ENCODE data around the gene ARHGAP23. TPM values are rescaled to one million over a fixed set of nuclear protein-coding genes. Genes with fewer than 3 reads are reported as not detected.

ARHGAP23 gene
- total and polyA plus RNA-seq, 8 donors, result 27.7 to 51.0 (median 39.7) TPM

- Histone ChIP-seq H3K27me3 (no peaks in the 10 kb centered on the region), H3K36me3 (no peaks in the 10 kb centered on the region), H3K9me3 (no peaks in the 10 kb centered on the region), H3K4me1 (peaks cover 0 to 52% of the 10 kb centered on the region in 2 donors), H3K4me3 (peak overlapping the region; percentile 88 to 90), H3K27ac (peak overlapping the region; percentile 78 to 86)
- intact Hi-C loops (cut with DNase I), result no loop called here
- ATAC-seq (no peak), DNase-seq (no peak)
- TF ChIP-seq, protein P1, sequence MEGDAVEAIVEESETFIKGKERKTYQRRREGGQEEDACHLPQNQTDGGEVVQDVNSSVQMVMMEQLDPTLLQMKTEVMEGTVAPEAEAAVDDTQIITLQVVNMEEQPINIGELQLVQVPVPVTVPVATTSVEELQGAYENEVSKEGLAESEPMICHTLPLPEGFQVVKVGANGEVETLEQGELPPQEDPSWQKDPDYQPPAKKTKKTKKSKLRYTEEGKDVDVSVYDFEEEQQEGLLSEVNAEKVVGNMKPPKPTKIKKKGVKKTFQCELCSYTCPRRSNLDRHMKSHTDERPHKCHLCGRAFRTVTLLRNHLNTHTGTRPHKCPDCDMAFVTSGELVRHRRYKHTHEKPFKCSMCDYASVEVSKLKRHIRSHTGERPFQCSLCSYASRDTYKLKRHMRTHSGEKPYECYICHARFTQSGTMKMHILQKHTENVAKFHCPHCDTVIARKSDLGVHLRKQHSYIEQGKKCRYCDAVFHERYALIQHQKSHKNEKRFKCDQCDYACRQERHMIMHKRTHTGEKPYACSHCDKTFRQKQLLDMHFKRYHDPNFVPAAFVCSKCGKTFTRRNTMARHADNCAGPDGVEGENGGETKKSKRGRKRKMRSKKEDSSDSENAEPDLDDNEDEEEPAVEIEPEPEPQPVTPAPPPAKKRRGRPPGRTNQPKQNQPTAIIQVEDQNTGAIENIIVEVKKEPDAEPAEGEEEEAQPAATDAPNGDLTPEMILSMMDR (IDR thresholded peaks at IDR 0.05), result no peak
Observed at GRCh38 chr17:38429476-38430100, 1.3 kb downstream of the ARHGAP23 start.

DNA sequence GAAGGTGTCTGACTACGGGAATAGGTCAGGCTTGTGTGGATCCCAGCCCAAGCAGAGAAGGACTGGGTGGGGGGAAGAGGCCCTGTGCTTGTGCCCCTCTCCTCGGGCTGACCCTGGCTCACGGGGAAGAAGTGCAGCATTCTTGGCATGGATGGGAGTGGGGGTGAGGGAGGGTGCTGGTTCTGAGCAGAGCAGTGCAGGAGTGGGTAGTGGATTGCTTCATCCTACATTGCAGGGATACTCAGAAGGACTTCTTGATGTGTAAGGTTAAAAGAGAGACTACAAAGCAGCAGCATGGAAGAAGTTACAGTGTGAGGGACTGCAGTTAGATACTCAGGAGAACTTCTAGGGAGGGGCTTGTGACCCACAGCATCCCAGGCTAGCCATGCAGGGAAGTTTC, 2.1 kb downstream of the ARHGAP23 start:
- DNase-seq (no peak), ATAC-seq (peak; percentile 24)
- H3K4me1 ChIP-seq, result peaks cover 0 to 45% of the 10 kb centered on the region in 2 donors
- H3K9me3 ChIP-seq, result no peaks in the 10 kb centered on the region
- intact Hi-C loops (cut with DNase I), result no loop called here
- H3K27me3 ChIP-seq, result no peaks in the 10 kb centered on the region
- H3K27ac ChIP-seq, result peak overlapping the region in 1 of 2 donors; percentile 78
- TF ChIP-seq, protein P1 (IDR thresholded peaks at IDR 0.05), result no peak
- no peak overlapping the region for H3K4me3 ChIP-seq
- H3K36me3 ChIP-seq, result no peaks in the 10 kb centered on the region

GRCh38 chr17:38430822-38431221, 2.6 kb downstream of the ARHGAP23 start:
- ATAC-seq, result no peak
- no peak for DNase-seq
- H3K9me3 ChIP-seq, result no peaks in the 10 kb centered on the region
- peaks cover 0 to 44% of the 10 kb centered on the region in 2 donors for H3K4me1 ChIP-seq
- H3K4me3 ChIP-seq, result no peak overlapping the region
- intact Hi-C loops (cut with DNase I), result no loop called here
- TF ChIP-seq, protein P1 (IDR thresholded peaks at IDR 0.05), result no peak
- no peaks in the 10 kb centered on the region for H3K36me3 ChIP-seq
- H3K27me3 ChIP-seq, result no peaks in the 10 kb centered on the region
- H3K27ac ChIP-seq, result no peak overlapping the region

- intact Hi-C loops (cut with DNase I), result no loop called here
- Histone ChIP-seq H3K27ac (no peak overlapping the region), H3K4me3 (no peak overlapping the region), H3K9me3 (no peaks in the 10 kb centered on the region), H3K36me3 (no peaks in the 10 kb centered on the region), H3K27me3 (no peaks in the 10 kb centered on the region), H3K4me1 (peaks cover 0 to 38% of the 10 kb centered on the region in 2 donors)
- TF ChIP-seq, protein P1 (IDR thresholded peaks at IDR 0.05), result no peak
- no peak for DNase-seq
- no peak for ATAC-seq
Observed at GRCh38 chr17:38431346-38432145, 3.3 kb downstream of the ARHGAP23 start.

DNA sequence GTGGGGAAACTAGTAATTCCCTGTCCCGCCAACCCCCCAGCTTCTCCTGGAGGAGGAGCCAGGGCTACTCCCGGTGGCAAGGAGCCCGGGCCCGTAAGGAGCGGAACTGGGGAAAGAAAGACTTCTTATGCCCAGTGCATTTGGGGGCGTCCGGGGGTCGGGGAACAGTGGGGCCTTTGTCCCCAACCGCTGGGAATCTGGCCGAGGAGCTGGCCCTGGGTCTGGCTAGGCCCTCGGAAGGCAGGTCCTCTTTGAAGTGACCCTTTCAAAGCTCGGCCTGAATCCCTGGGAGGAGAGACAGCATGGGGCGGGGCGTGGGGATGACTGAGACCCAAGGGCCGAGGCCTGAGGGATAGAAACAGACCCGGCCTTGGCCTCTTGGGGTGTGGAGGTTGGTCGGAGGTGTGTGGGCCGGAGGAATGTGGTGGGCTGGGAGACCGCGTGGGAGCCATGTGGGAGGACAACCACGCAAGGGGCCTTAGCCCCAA, 6.0 kb downstream of the ARHGAP23 start:
- no peaks in the 10 kb centered on the region for H3K9me3 ChIP-seq
- H3K27me3 ChIP-seq, result no peaks in the 10 kb centered on the region
- no peak overlapping the region for H3K4me3 ChIP-seq
- H3K4me1 ChIP-seq, result peaks cover 0 to 20% of the 10 kb centered on the region in 2 donors
- H3K36me3 ChIP-seq, result peaks cover 0 to 5% of the 10 kb centered on the region in 2 donors
- DNase-seq (no peak), ATAC-seq (no peak)
- intact Hi-C loops (cut with DNase I), result no loop called here
- TF ChIP-seq, protein P1 (IDR thresholded peaks at IDR 0.05), result no peak
- H3K27ac ChIP-seq, result no peak overlapping the region
